ENCODE results near the gene BIRC3.

BIRC3 gene

DNA sequence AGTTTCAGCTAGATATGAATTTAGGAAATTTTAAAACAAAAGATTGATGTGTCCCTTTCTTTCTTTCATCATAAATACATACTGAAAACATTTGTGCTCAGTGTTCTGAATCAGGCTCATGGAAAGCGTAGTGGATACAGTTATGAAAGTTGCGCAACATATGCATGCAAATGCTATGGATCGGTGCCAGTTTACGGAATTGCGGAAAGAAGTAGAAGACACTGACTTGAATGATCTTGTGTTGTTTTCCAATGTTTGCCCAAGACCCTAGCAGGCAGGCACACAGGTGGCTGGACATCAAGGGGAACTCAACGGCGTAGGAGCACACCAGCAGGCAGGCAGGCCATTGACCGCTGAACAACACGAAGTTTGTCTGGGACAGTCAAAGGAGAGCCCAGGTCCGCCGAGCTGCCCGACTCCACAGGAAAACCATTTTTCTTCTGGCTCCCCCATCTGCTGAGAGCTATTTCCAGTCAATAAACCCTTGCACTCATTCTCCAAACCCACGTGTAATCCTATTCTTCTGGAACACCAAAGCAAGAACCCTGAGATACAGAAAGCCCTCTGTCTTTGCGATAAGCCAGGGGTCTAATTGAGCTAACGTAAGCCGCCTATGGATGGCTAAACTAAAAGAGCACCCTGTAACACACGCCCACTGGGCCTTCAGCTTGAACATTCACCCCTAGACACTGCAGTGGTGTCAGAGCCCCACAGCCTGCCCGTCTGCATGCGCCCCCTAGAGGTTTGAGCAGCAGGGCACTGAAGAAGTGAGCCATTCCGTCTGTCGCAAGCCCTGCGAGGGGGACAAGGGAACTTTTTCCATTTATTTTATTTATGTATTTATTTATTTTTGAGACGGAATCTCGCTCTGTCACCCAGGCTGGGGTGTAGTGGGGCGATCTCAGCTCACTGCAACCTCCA lies 7.4 kb upstream of the BIRC3 start:
- Histone ChIP-seq H3K4me1 (ENCODE audit: control insufficient read depth, insufficient read depth, low read length) (no peaks in the 10 kb centered on the region), H3K9me3 (ENCODE audit: control insufficient read depth, low read length) (no peaks in the 10 kb centered on the region), H3K27me3 (ENCODE audit: control insufficient read depth, insufficient read depth, low read length, poor library complexity, severe bottlenecking) (no peaks in the 10 kb centered on the region), H3K36me3 (ENCODE audit: control insufficient read depth, insufficient read depth, low read length) (no peaks in the 10 kb centered on the region), H3K27ac (ENCODE audit: insufficient read depth, low read depth, low read length, poor library complexity, severe bottlenecking) (no peak overlapping the region), H3K4me3 (ENCODE audit: insufficient read depth, low read depth, low read length) (no peak overlapping the region)
- WGBS, 2 experiments, result 88 to 90% methylated on average over 22 to 24 of the region's 25 CpGs

DNA sequence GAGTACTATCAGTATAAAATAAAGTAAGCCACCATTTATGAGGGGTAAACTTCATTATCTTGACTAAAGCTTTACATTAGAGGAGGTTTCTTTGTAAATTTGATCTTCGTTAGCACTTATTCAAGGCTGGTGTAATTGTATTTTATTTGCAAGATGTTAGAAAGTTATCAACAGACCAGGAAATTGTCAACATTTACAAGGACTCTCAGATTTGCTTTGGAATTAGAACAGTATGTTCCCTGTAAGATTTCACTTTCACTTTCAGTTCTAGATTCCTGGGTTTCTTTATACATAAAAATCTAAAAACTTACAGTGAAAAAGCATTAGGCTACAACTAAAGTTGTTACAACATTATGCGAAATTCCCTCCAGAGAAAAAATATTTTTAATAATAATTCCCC lies 4.6 kb upstream of the BIRC3 start:
- H3K27me3 ChIP-seq (ENCODE audit: control insufficient read depth, insufficient read depth, low read length, poor library complexity, severe bottlenecking), result peaks cover 3% of the 10 kb centered on the region
- H3K36me3 ChIP-seq (ENCODE audit: control insufficient read depth, insufficient read depth, low read length), result no peaks in the 10 kb centered on the region
- no peak overlapping the region for H3K27ac ChIP-seq (ENCODE audit: insufficient read depth, low read depth, low read length, poor library complexity, severe bottlenecking)
- 90 to 100% methylated on average over 1 of the region's 2 CpGs for WGBS, 2 experiments
- H3K4me1 ChIP-seq (ENCODE audit: control insufficient read depth, insufficient read depth, low read length), result no peaks in the 10 kb centered on the region
- no peak overlapping the region for H3K4me3 ChIP-seq (ENCODE audit: insufficient read depth, low read depth, low read length)
- no peaks in the 10 kb centered on the region for H3K9me3 ChIP-seq (ENCODE audit: control insufficient read depth, low read length)

DNA sequence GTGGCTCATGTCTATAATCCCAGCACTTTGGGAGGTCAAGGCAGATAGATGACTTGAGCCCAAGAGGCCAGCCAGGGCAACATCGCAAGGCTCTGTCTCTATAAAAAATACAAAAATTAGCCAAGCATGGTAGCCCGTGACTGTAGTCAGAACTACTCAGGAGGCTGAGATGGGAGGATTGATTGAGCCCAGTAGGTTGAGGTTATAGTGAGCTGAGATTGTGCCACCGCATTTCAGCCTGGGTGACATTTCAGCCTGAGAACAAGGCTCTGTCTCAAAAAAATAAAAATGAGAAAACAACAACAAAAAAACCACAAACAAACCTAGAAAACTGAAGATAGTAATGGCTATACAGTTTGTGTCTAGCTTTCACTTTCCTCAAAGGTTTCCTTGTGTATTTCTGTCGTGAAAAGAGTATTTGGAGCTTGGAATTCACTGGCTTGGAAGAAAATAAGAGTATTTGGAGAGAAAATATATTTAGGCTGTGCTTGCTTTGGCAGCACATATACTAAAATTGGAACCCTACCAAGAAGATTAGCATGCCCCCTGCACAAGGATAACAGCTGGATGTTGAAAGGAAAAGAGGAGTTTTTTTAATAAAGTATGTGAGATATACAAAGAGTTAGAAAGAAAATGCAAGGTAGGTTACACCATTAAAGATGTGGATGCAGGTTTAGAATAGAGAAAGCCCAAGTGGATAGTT lies 3.9 kb upstream of the BIRC3 start:
- Histone ChIP-seq H3K27ac (ENCODE audit: insufficient read depth, low read depth, low read length, poor library complexity, severe bottlenecking) (no peak overlapping the region), H3K4me3 (ENCODE audit: insufficient read depth, low read depth, low read length) (no peak overlapping the region), H3K27me3 (ENCODE audit: control insufficient read depth, insufficient read depth, low read length, poor library complexity, severe bottlenecking) (peaks cover 5% of the 10 kb centered on the region), H3K9me3 (ENCODE audit: control insufficient read depth, low read length) (no peaks in the 10 kb centered on the region), H3K4me1 (ENCODE audit: control insufficient read depth, insufficient read depth, low read length) (no peaks in the 10 kb centered on the region), H3K36me3 (ENCODE audit: control insufficient read depth, insufficient read depth, low read length) (no peaks in the 10 kb centered on the region)
- WGBS, 2 experiments, result 90 to 91% methylated on average over 3 to 4 of the region's 4 CpGs

DNA sequence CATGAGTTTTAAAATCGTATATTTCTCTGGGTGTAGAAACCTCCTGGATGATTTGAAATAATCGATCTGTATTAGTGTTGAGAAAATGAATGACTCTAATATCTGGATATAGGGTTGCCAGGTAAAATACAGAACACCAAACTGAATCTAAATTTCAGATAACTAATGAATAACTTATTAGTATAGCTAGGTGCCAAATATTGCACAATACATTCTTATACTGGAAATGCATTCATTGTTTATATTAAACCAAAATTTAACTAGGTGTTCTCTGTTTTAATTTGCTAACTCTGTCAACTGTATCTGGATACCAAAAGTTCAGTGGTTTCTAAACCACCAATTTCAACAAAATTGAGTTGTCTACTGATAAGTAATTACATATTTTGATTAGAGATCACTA lies 2.5 kb upstream of the BIRC3 start:
- Histone ChIP-seq H3K4me3 (ENCODE audit: insufficient read depth, low read depth, low read length) (no peak overlapping the region), H3K9me3 (ENCODE audit: control insufficient read depth, low read length) (no peaks in the 10 kb centered on the region), H3K4me1 (ENCODE audit: control insufficient read depth, insufficient read depth, low read length) (no peaks in the 10 kb centered on the region), H3K27me3 (ENCODE audit: control insufficient read depth, insufficient read depth, low read length, poor library complexity, severe bottlenecking) (peaks cover 5% of the 10 kb centered on the region), H3K36me3 (ENCODE audit: control insufficient read depth, insufficient read depth, low read length) (no peaks in the 10 kb centered on the region), H3K27ac (ENCODE audit: insufficient read depth, low read depth, low read length, poor library complexity, severe bottlenecking) (no peak overlapping the region)
- 100% methylated on average over 1 of the region's 2 CpGs; no CpG with 5 or more reads in 1 of the 2 experiments for WGBS, 2 experiments

DNA sequence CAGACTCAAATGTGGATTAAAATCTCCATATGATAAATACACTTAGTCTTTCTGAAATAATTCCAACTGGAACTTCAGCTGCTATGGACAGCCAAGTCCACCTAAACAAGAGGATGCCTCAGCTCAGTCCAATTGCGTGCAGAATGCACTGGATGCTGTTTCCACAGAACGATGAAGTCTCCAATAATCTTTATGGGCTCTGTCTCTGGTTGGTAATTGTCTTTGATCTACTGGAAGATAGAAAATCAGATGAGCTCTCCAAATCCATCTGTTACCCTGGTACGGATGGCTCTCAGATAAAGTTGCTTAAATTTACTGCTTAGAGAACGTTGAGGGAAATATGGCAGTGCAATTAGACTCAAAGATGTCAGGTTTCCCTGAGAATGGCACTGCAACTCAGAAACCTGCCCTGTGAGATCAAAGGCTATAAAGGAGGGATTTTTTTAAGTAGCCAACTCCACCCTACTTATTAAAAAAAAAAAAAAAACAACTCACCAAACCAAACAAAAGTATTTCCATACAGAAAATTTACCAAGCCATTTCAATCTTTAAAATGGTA lies 859 bp upstream of the BIRC3 start:
- no peaks in the 10 kb centered on the region for H3K9me3 ChIP-seq (ENCODE audit: control insufficient read depth, low read length)
- H3K4me3 ChIP-seq (ENCODE audit: insufficient read depth, low read depth, low read length), result no peak overlapping the region
- 94 to 97% methylated on average over 4 of the region's 4 CpGs for WGBS, 2 experiments
- no peak overlapping the region for H3K27ac ChIP-seq (ENCODE audit: insufficient read depth, low read depth, low read length, poor library complexity, severe bottlenecking)
- peaks cover 5% of the 10 kb centered on the region for H3K27me3 ChIP-seq (ENCODE audit: control insufficient read depth, insufficient read depth, low read length, poor library complexity, severe bottlenecking)
- H3K4me1 ChIP-seq (ENCODE audit: control insufficient read depth, insufficient read depth, low read length), result no peaks in the 10 kb centered on the region
- H3K36me3 ChIP-seq (ENCODE audit: control insufficient read depth, insufficient read depth, low read length), result no peaks in the 10 kb centered on the region

DNA sequence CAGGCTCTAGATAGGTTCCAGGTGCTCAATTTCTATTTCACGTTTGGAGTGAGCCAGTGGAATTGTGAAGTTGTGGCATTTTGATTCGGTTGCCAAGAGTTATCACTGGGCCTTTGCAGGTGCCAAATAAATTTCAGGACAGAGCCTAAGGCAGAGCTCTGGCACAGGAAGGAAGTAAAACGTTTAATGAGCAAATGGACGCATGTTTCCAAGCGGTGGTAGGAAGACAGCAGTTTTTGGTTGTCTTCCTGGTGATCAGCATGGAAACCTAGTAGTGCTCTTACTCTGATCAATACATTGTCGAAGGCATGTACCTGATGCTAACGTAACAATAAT lies 452 bp downstream of the BIRC3 start:
- Histone ChIP-seq H3K27me3 (ENCODE audit: control insufficient read depth, insufficient read depth, low read length, poor library complexity, severe bottlenecking) (peaks cover 5% of the 10 kb centered on the region), H3K36me3 (ENCODE audit: control insufficient read depth, insufficient read depth, low read length) (no peaks in the 10 kb centered on the region), H3K27ac (ENCODE audit: insufficient read depth, low read depth, low read length, poor library complexity, severe bottlenecking) (no peak overlapping the region), H3K4me3 (ENCODE audit: insufficient read depth, low read depth, low read length) (peak overlapping the region; percentile 31), H3K4me1 (ENCODE audit: control insufficient read depth, insufficient read depth, low read length) (no peaks in the 10 kb centered on the region), H3K9me3 (ENCODE audit: control insufficient read depth, low read length) (no peaks in the 10 kb centered on the region)
- 68 to 72% methylated on average over 5 to 6 of the region's 7 CpGs for WGBS, 2 experiments

DNA sequence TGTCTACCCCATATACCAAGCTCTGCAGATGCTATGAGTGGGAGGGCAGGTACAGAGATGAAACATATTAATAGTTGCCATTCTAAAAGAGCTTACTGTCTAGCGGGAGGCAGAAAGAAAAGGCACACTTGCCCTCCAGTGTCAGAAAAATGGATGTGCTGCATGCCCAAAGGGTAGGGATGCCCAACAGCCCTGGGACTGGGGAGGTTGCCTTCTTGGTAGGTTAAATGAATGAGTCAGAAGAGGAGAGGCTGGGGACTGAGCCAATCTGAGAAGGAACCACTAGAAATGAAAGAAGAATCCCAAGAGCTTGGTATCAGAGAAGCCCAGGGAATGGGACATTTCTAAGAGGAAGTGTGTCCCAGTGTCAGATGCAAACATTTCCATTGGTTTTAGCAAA lies 1.2 kb downstream of the BIRC3 start:
- no peaks in the 10 kb centered on the region for H3K9me3 ChIP-seq (ENCODE audit: control insufficient read depth, low read length)
- 88 to 100% methylated on average over 1 of the region's 1 CpG for WGBS, 2 experiments
- peaks cover 5% of the 10 kb centered on the region for H3K27me3 ChIP-seq (ENCODE audit: control insufficient read depth, insufficient read depth, low read length, poor library complexity, severe bottlenecking)
- no peaks in the 10 kb centered on the region for H3K36me3 ChIP-seq (ENCODE audit: control insufficient read depth, insufficient read depth, low read length)
- H3K4me3 ChIP-seq (ENCODE audit: insufficient read depth, low read depth, low read length), result no peak overlapping the region
- H3K27ac ChIP-seq (ENCODE audit: insufficient read depth, low read depth, low read length, poor library complexity, severe bottlenecking), result no peak overlapping the region
- no peaks in the 10 kb centered on the region for H3K4me1 ChIP-seq (ENCODE audit: control insufficient read depth, insufficient read depth, low read length)

DNA sequence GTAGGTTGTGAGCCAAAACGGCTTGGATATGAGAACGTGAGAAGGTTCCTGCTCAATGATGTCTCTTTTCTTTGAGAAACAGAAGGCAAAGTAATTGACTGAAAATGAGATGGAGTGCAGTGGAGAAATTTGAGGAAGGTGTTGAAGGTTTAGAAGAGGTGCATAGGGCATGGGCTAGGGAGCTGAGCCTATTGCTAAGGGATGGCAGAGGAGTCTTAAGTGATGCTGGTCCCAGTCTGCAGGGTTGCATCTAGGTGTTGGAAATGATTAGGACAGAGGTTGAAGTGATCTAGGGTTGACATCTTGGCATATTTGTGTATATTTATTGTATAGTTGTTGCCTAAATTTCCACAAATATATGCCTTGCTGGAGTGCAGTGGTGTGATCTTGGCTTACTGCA lies 2.3 kb downstream of the BIRC3 start:
- H3K4me3 ChIP-seq (ENCODE audit: insufficient read depth, low read depth, low read length), result no peak overlapping the region

DNA sequence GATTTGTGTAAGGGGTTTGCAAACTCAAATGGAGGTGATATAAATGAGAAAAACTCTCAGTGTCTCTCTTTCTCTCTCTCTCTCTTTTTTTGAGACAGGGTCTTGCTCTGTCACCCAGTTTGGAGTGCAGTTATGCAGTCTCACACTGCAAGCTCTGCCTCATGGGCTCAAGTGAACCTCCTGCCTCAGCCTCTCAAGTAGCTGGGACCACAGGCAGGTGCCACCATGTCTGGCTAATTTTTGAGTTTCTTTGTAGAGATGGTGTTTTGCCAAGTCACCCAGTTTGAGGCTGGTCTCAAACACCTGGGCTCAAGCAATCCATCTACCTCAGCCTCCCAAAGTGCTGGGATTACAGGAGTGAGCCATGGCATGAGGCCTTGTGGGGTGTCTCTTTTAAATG lies 2.9 kb downstream of the BIRC3 start:
- Histone ChIP-seq H3K4me1 (ENCODE audit: control insufficient read depth, insufficient read depth, low read length) (no peaks in the 10 kb centered on the region), H3K36me3 (ENCODE audit: control insufficient read depth, insufficient read depth, low read length) (no peaks in the 10 kb centered on the region), H3K9me3 (ENCODE audit: control insufficient read depth, low read length) (no peaks in the 10 kb centered on the region), H3K27me3 (ENCODE audit: control insufficient read depth, insufficient read depth, low read length, poor library complexity, severe bottlenecking) (peaks cover 5% of the 10 kb centered on the region), H3K27ac (ENCODE audit: insufficient read depth, low read depth, low read length, poor library complexity, severe bottlenecking) (no peak overlapping the region), H3K4me3 (ENCODE audit: insufficient read depth, low read depth, low read length) (no peak overlapping the region)

More for the DNA sequence above, 2.3 kb downstream of the BIRC3 start:
- Histone ChIP-seq H3K36me3 (ENCODE audit: control insufficient read depth, insufficient read depth, low read length) (no peaks in the 10 kb centered on the region), H3K4me1 (ENCODE audit: control insufficient read depth, insufficient read depth, low read length) (no peaks in the 10 kb centered on the region), H3K9me3 (ENCODE audit: control insufficient read depth, low read length) (no peaks in the 10 kb centered on the region), H3K27me3 (ENCODE audit: control insufficient read depth, insufficient read depth, low read length, poor library complexity, severe bottlenecking) (peaks cover 5% of the 10 kb centered on the region), H3K27ac (ENCODE audit: insufficient read depth, low read depth, low read length, poor library complexity, severe bottlenecking) (no peak overlapping the region)
- 94 to 96% methylated on average over 2 of the region's 2 CpGs for WGBS, 2 experiments

DNA sequence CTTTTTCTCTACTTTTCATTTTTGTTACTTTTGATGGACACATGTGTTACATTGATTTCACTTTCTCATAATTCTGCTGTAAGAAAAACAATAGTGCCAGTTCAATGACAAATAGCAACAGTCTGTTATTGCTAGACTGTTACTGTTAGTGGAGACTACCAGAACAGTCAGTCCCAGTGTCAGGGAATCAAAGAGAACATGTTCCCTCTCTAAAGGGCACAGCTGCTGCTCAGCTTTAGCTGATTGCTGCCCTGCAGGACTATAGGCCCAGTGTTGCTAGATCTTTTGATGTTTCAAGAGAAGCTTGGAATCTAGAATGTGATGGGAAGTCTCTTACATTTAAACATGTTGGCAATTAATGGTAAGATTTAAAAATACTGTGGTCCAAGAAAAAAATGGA lies 3.4 kb downstream of the BIRC3 start:
- Histone ChIP-seq H3K9me3 (ENCODE audit: control insufficient read depth, low read length) (no peaks in the 10 kb centered on the region), H3K4me3 (ENCODE audit: insufficient read depth, low read depth, low read length) (no peak overlapping the region), H3K27me3 (ENCODE audit: control insufficient read depth, insufficient read depth, low read length, poor library complexity, severe bottlenecking) (peaks cover 5% of the 10 kb centered on the region), H3K36me3 (ENCODE audit: control insufficient read depth, insufficient read depth, low read length) (no peaks in the 10 kb centered on the region), H3K4me1 (ENCODE audit: control insufficient read depth, insufficient read depth, low read length) (no peaks in the 10 kb centered on the region), H3K27ac (ENCODE audit: insufficient read depth, low read depth, low read length, poor library complexity, severe bottlenecking) (no peak overlapping the region)

Measured in ectodermal cell (in vitro differentiated cells).